Measurements from ENCODE around the gene TAP2.

- no peak for TF ChIP-seq ZNF274 (IDR thresholded peaks at IDR 0.05; ENCODE audit: low read depth, low read length)
- no peak for TF ChIP-seq YY1 (IDR thresholded peaks at IDR 0.05; ENCODE audit: insufficient read depth, insufficient read length)
These were observed 22.5 kb downstream of the TAP2 start for GRCh38 chr6:32815996-32816395.

All from NT2/D1 (cell line).